PFSK-1 (cell line): ENCODE results near the gene TNFSF13B.

ENCODE experiments used
- FOXP2 ChIP-seq: optimal IDR thresholded peaks from 2 replicates; pipeline ENCODE3; 2011; ENCODE audit warnings: borderline replicate concordance, control low read depth, inconsistent platforms; ENCODE audit not compliant: insufficient read depth; ENCODE audit errors: extremely low read length, extremely low read depth
- POLR2AphosphoS5 ChIP-seq: IDR thresholded peaks from 2 replicates; pipeline ENCODE4 v1.6.1; 2012; ENCODE audit warnings: low read depth, mild to moderate bottlenecking, control low read depth, low read length, moderate library complexity
- SIN3A ChIP-seq: IDR thresholded peaks from 2 replicates; pipeline ENCODE4 v1.6.1; 2012; ENCODE audit warnings: mild to moderate bottlenecking, low read length, moderate library complexity, borderline replicate concordance; ENCODE audit not compliant: insufficient read depth
- TAF1 ChIP-seq: IDR thresholded peaks from 2 replicates; pipeline ENCODE4 v1.6.1; 2012; ENCODE audit warnings: low read length, control low read depth, borderline replicate concordance; ENCODE audit not compliant: insufficient read depth
- TF ChIP-seq, protein P1 (sequence below), 2 experiments: IDR thresholded peaks; 2 replicates each; pipeline versions ENCODE4 v1.6.1 to v1.8.0; 2011 to 2012; ENCODE audit warnings: low read depth in 2 of 2, low read length in 2 of 2, control low read depth in 1 of 2, inconsistent platforms in 1 of 2, mild to moderate bottlenecking in 1 of 2, moderate library complexity in 1 of 2; ENCODE audit not compliant: insufficient read depth in 1 of 2

TNFSF13B gene

DNA sequence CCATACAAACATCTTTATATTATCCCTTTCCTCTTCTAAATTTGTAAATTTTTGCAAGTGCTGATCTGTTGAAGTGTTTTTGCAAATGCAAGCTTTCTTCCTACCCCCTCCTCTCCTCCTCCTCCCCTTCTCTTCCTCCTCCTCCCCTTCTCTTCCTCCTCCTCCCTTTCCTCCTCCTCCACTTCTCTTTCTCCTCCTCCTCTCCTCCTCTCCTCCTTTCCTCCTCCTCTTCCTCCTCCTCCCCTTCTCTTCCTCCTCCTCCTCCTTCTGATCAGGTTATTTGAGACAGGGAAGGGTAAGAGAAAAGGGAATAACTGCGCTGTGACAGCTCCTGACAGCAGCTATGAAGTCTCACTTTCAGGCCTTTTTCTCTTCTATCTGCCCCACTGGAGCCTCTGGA, 8.9 kb downstream of the TNFSF13B start:
- no peak for TF ChIP-seq FOXP2
- TF ChIP-seq POLR2AphosphoS5 = no peak
- TF ChIP-seq, protein P1, sequence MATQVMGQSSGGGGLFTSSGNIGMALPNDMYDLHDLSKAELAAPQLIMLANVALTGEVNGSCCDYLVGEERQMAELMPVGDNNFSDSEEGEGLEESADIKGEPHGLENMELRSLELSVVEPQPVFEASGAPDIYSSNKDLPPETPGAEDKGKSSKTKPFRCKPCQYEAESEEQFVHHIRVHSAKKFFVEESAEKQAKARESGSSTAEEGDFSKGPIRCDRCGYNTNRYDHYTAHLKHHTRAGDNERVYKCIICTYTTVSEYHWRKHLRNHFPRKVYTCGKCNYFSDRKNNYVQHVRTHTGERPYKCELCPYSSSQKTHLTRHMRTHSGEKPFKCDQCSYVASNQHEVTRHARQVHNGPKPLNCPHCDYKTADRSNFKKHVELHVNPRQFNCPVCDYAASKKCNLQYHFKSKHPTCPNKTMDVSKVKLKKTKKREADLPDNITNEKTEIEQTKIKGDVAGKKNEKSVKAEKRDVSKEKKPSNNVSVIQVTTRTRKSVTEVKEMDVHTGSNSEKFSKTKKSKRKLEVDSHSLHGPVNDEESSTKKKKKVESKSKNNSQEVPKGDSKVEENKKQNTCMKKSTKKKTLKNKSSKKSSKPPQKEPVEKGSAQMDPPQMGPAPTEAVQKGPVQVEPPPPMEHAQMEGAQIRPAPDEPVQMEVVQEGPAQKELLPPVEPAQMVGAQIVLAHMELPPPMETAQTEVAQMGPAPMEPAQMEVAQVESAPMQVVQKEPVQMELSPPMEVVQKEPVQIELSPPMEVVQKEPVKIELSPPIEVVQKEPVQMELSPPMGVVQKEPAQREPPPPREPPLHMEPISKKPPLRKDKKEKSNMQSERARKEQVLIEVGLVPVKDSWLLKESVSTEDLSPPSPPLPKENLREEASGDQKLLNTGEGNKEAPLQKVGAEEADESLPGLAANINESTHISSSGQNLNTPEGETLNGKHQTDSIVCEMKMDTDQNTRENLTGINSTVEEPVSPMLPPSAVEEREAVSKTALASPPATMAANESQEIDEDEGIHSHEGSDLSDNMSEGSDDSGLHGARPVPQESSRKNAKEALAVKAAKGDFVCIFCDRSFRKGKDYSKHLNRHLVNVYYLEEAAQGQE (IDR thresholded peaks at IDR 0.05; ENCODE audit: insufficient read depth in 1 of 2, low read depth in 2 of 2, low read length in 2 of 2) = no peak
- TF ChIP-seq TAF1 = no peak

DNA sequence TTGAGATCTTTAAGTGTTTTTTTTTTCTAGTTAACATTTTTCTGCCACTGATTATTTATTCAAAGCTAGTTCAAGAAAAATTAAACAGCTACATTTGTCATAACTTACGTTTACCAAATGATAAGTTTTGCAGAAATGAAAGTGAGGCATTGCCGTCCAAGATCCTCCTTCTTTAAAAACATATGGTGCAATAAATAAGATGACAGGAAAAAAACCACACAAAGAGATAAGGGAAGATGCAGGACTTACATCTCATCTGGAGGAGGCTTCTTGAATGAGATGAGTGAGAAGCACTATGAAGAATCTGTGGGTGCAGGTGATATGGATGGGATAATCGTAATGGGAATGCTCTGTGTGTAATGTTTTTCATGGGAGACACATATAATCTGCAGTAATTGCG, 12.4 kb downstream of the TNFSF13B start:
- no peak for TF ChIP-seq TAF1
- no peak for TF ChIP-seq SIN3A
- TF ChIP-seq POLR2AphosphoS5 = no peak

DNA sequence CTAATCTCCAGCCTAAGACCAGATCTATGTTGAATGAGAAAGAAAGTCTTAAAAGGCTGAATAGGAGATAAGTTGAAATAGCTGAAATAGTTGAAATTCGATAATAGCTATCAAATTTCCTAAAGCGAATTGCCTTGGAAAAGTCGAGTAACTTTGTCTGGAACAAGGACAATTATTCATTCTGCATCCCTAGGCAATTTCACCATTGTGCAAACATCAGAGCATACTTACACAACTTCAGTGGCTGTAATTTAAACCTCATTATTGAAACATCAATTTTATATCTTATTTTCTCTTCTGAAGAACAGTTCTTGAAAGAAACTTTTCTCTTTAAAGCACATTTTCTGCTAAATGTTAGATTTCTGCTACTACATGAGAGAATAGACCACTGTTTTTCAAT, 13.6 kb downstream of the TNFSF13B start:
- no peak for TF ChIP-seq TAF1

DNA sequence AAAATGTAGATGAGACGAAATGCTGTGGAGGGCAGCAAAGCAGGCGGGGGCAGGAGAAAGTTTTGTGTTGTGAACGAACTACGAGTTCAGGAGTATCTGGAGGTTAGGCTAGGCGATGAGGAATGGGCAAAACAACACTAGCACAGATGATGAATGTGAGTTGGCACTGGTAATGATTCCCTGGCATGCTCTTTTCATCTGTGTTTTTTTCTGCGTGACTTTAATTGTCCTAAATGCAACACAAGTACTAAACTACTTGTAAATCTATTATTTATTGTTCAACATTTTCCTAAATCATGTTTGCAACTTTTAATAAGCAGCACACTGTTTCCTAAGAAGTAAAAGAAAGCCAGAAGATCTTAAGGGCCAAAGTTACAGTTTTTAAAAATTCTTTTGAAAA, 19.2 kb downstream of the TNFSF13B start:
- TF ChIP-seq, protein P1 (IDR thresholded peaks at IDR 0.05; ENCODE audit: insufficient read depth in 1 of 2, low read depth in 2 of 2, low read length in 2 of 2) = no peak
- TF ChIP-seq POLR2AphosphoS5 = no peak
- TF ChIP-seq FOXP2 = no peak
- no peak for TF ChIP-seq SIN3A
- TF ChIP-seq TAF1 = no peak

DNA sequence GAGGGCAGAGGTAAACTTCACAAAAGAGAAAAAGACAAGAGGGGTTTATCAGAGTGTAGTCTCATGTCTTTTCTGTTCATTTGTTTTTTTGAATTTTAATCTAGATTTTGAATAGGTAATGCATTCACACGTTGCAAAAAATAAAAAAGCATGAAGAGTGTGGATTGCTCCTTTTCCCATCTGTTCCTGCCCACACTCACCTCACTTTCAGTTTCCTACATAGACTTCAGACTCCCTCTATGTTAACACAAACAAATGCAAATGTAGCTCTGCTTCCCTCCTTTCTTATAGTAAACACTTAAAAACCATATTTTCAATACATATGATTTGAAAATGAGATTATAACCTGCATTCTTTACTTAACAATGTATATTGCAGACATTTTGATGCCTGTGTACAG, 20.3 kb downstream of the TNFSF13B start:
- TF ChIP-seq, protein P1 (IDR thresholded peaks at IDR 0.05; ENCODE audit: insufficient read depth in 1 of 2, low read depth in 2 of 2, low read length in 2 of 2) = no peak
- TF ChIP-seq POLR2AphosphoS5 (no peak), SIN3A (no peak), TAF1 (no peak), FOXP2 (no peak)

DNA sequence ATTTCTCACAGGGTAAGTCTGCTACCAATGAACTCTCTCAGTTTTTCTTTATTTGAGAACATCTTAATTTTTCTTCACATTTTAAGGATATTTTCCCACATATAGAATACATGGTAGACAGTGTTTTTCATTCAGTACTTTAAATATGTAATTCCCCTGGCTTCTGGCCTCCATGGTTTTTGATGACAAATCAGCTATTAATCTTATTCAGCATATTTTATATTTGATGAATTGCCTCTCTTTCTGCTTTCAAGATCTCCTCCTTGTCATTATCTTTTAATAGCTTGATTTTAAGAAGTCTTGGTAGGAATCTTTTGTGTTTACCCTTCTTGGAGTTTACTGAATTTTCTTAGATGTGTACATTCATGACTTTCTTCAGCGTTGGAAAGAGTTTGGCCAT, 27.6 kb downstream of the TNFSF13B start:
- TF ChIP-seq SIN3A (no peak), FOXP2 (no peak), POLR2AphosphoS5 (no peak), TAF1 (no peak)
- TF ChIP-seq, protein P1 (IDR thresholded peaks at IDR 0.05; ENCODE audit: insufficient read depth in 1 of 2, low read depth in 2 of 2, low read length in 2 of 2) = no peak
